ENCODE results near the gene ZDHHC14. TPM values are rescaled to one million over a fixed set of nuclear protein-coding genes. Genes with fewer than 3 reads are reported as not detected.
A peak's percentile ranks its signal among the peaks of the same experiment; 100 is the strongest.

The ZDHHC14 gene
- polyA plus RNA-seq, 10 donors: 4.6 to 8.5 (median 5.5) TPM

- no peak for DNase-seq
These were observed 284.2 kb downstream of the ZDHHC14 start for GRCh38 chr6:157665180-157665579.

- DNase-seq: no peak
These were observed 285.7 kb downstream of the ZDHHC14 start for GRCh38 chr6:157666729-157667128.

DNA sequence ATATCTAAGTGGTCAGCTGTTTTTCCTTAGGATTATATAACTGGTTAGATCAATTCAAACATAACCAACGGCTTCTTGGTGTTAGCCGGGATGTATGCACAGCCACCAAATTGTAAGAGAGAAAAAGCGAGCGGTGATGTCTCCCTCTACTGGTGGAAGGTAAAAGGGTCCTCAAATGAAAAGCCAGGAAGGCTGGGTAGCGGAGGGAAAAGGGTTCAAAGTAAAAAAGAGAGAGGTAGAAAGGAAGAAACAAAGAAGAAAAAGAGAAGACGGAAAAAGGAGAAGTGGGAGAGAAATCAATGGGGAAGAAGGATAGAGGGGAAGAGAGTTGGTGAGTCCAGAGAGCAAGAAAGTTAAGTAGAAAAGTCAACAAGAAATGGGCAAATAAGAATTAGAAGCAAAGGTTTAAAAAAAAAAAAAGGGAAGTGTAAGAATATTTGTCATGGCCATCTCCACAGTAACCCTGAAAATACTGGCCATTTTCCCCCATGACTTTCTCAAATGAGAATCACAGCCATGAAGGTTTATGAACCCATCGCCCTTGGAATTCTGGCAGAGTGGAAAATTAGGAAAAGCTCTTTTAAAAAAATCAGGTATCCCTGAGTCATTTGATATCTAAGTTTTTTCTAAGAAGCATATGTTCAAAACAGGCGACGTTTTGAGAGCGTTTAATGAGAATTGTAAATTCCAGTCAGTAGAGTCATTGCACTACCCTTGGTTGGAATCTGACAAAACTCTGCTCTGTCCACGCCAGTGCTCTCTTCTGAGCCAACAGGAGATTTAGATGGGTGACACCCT is 286.4 kb downstream of the ZDHHC14 start:
- peak; percentile 68 to 88 (median 81) for DNase-seq

DNA sequence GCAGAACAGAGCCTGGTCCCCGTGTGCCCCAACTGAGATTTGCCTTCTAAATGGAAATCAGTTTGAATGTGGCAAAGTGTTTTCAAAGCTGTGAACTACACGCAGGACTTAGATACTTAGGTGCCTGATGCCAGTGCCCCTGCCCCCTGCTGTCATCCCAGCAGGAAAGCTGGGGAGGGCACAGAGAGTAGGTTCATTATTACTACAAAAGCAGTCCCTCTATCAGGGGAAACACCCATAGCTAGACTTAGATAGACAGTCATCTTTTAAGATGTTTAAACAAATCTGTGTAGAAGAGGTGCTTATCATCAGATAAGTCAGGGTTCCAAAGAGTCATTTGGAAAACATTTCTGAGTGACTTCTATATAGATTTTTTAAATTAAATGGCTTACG is 287.0 kb downstream of the ZDHHC14 start:
- DNase-seq: no peak

DNA sequence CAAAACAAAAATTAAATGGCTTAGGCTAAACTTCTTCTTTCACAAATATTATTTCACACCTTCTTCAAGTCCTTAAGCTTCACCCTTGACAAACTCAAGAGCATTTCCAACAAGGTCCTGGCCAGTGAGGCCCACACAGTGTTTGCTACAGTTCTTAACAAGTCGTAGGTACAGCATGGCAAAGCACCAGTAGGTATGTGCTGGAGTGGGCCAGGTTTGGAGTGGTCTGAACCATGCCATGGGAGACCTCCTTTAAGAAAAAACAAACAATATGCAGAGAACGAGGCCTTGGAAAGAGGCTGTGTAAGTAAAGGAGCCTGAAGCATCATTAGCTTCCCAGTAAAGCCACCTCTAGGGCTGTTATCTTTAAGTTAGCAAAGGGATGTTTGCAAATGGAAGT is 287.7 kb downstream of the ZDHHC14 start:
- DNase-seq: no peak

DNA sequence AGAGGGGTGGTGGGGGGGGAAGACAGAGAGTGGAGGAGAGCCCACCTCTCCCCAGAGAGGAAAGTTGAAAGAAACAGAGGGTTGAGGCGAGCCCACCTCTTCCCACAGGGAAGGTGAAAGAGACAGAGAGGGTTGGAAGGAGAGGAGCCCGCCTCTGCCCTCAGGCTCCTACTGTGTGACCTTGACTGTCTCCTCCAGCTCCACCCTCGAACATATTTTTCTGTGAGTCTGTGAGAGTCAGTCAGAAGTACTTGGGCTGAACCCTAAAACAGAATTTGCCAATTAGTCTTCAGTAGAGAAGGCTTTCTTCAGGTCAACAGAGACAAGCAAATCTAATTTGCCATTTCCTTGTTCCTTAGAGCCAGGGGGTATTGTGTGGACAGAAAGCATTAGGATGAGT is 288.3 kb downstream of the ZDHHC14 start:
- no peak for DNase-seq

DNA sequence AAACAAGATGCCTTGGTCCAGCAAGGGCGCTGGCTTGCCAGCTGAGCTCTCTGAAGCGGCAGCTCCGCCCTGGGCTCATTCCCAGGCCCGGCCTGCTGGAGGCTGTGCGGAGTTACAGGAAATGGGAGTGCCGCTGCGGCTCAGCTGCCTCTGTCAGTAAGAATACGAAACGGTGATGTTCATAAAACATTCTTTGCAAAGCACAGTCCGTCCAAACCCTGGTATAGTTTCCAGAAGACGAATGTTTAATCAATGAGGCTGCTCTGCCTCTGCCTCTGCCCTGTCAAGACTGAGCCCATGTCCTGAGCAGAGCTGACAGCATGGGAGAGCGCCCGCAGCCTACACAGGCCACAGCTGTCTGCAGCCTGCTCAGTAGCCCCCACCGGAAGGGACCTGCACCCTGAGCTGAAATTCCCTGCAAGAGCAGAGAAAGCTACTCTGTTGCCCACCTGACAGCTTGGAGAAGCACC is 288.8 kb downstream of the ZDHHC14 start:
- DNase-seq: peak; percentile 69 to 95 (median 88)

DNA sequence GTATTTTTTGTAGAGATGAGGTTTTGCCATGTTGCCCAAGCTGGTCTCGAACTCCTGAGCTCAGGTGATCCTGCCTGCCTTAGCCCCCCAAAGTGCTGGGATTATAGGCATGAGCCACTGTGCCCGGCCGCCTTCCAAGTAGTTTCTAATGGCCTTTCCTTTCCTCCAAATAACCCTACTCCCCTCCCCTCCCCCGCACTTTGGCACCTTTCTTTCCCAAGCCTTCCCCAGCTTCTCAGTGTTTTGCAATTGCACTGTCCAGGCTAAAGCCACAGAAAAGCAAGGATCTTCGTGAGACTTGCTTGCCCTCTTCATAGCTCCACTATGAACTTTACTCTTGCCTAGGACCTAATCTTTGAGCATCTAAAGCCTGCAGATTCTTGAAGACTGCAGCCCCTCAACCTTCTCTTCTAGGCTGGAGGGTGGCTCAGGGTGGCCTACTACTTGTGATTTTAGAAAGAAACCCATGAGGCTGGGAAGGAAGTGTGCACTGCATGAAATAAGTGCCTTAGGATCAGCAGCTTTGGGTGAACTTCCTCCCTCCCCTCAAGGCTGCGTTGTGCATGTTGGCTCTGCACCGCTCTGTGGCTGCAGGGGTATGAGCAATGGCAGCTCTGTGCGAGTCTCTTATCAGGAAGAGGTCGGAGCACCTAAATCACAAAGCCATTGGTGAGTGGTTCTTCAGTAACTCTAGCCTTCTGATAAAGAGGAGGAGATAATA is 289.6 kb downstream of the ZDHHC14 start:
- DNase-seq: no peak

DNA sequence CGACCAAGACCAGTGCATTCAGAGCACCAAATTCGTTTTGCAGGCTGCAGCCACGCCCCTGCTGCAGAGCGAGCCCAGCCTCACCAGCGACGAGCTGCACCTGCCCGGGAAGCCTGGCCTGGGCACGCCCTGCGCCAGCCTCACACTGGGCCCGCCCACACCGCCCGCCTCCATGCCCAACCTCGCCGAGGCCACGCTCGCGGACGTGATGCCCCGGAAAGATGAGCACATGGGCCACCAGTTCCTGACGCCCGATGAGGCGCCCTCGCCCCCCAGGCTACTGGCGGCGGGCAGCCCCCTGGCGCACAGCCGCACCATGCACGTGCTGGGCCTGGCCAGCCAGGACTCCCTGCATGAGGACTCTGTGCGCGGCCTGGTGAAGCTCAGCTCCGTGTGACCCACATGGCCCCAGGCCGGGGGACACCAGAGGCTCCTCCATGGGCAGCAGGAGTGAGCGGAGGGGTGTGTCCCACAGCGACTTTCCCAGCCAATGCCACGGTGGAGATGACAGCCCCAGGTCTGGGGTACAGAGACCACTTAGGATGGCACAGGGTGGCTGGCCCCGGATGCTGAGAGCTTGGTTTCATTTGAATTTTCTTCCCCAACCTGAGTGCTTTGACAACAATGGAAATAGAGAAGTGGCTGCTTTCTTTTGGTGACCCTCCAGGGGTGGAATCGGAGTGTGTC is 291.9 kb downstream of the ZDHHC14 start:
- no peak for DNase-seq

DNA sequence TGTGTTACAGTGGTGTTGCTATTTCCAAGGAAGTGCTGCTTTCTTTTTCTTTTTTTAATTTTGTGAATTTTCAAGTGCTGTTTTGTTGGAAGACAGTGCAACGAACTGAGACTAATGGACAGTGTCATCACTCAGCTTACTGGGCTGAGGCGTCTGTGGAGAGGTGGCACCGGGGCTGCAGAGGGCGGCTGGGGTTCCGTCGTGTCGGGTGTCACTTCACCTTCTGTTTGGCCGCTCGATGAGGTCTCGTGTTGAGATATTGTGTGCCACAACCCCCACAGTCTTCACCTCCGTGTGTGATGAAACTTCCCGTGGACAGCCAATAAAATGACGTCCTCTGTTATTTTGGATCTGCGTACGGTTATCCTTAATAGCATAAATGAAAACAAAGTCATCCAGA is 292.6 kb downstream of the ZDHHC14 start:
- no peak for DNase-seq

DNA sequence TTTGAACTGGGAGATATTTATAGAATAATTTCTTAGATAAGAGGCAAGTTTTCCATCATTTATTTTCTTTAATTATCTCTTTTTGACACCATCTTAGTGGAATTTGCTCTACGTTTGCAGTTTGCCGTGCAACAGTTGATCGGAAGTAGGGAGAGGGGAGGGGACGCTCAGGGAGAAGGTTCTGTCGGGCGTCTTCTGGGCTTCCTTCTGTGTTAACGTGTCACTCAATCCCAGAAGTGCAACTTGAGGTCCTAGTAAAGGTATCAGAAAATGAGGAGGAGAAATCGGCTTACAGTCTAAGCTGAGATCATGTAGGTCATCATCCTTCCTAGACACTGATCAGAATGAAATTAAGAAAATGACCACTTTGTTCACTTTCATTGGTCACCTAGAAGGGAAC is 293.1 kb downstream of the ZDHHC14 start:
- DNase-seq: no peak

DNA sequence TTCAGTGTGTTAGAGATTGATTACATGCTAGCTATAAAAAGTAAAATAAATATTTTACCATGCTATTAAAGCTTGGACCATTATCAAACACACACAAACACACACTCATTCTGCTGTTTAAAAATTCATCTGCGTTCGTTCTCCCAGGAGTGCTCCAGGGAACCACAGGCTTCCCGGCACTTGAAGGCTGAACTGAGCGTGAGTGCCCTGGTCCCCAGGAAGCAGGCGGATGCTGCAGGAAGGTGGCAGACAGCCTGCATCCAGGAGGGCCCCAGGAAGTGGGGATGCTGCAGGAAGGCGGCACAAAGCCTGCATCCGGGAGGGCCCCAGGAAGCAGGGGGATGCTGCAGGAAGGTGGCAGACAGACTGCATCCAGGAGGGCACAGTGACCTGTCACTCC is 294.8 kb downstream of the ZDHHC14 start:
- no peak for DNase-seq

DNA sequence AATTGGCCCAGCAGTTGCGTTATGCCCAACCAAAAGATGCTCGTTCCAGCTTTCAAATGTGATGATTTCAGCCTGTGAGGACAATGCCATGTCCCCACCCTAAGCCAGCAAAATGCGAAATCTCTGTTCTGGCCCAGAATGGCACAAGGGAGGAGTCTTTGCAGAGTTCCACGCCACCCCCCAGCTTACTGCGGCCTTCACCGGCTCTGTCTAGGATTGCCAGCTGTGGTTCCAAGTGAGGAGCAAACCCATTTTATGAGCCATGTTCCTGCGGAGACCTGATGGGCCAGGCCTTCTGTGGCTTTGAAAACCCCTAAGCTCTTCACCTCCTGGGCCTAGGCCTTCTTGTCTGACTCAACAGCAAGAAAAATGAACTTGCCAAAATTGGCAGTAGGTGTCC is 295.3 kb downstream of the ZDHHC14 start:
- no peak for DNase-seq

GRCh38 chr6:157677235-157677634 is 296.2 kb downstream of the ZDHHC14 start:
- DNase-seq: no peak

DNA sequence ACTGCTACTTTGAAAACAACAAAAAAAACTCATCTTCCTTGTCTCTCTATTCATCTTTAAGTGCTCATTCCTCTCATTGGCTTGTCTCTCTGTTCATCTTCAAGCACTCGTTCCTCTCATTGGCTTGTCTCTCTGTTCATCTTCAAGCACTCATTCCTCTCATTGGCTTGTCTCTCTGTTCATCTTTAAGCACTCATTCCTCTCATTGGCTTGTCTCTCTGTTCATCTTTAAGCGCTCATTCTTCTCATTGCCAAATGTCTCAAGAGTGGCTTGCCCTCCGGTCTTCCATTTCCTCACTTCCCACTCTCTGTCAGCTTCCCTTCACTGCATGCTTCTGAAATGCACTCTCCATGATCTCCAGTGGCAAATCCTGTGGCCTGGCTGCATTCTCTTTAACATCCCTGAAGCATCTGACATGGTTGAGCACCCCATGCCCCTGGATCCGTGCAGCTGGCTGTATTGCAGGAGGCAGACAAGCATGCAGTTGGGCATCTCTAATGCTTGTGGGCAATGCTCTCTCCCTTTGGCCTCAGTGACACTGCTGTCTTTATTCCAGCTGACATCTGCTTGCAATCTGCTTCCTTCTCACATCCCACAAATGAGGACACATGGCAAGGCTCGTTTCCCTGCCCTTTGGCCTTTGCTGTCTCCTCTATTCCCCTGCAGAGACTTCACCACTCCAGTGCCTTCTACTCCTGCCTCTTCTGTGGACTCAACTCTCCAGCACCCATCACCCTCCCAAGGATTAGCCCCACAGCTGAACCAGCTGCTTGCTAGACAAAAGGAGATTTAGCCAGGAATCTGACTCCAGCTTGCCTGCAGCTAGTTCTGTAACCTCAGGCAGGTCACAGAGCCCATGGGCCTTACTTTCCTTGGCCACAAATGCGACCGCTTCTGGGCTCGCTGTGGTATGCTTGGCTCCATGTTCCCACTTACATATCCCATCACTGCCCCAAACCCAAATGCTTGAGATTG is 298.9 kb downstream of the ZDHHC14 start:
- no peak for DNase-seq

DNA sequence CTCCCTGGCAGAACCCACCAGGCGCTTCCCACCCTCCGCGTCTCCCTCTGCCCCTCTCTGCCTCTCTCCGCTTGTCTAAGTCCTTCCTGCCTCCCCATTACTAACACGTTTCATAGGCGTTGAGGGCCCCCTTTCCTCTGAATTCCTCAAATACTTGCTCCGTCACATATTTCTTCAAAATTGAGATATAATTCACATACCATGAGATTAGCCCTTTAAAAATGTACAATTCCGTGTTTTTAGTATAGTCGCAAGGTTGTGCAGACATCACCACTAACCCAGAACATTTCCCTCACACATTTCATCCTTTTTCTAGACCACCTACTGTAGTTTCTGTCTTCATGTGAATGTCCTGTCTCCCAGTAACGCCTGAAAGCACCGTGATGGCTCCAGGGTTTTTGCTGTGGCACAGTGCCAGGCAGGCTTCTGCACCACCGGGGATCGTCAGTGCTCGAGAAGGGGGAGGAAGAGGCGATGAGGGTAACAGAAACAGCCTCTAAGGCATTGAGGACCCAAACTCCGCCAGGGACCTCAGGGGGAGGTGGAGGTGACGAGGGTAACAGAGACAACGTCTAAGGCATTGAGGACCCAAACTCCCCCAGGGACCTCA is 300.2 kb downstream of the ZDHHC14 start:
- DNase-seq: no peak

DNA sequence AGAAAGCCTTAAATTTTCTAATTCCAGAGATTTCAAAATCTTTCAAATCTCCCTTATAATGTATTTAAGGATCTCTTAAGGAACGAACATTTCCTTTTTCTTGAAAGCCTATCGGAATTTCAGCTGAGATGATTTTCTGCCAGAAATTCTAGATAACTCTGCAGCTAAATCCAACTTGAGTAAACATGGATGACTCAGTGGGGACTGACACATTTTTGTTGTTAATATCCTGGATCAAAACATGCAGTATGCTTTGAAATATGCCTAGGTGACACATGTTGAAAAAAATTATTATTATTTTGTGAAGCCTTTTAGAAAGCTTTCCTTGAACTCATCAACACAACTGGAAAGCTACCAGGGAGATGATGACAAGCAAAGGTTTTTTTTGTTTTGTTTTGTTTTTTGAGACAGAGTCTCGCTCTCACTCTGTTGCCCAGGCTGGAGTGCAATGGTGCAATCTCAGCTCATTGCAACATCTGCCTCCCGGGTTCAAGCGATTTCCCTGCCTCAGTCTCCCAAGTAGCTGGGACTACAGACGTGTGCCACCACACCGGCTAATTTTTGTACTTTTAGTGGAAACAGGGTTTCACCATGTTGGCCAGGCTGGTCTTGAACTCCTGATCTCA is 302.0 kb downstream of the ZDHHC14 start:
- no peak for DNase-seq

GRCh38 chr6:157683707-157684106 is 302.7 kb downstream of the ZDHHC14 start:
- DNase-seq: no peak

- no peak for DNase-seq
These were observed 303.8 kb downstream of the ZDHHC14 start for GRCh38 chr6:157684620-157685299.
